ENCODE results near the gene RYR3. TPM values are rescaled to one million over a fixed set of nuclear protein-coding genes. Genes with fewer than 3 reads are reported as not detected.
"Not testable (repeated sequence)": the region's sequence is repeated elsewhere in the genome, so short reads cannot be mapped to it uniquely, and the experiment has no call there.

Gene RYR3
- total RNA-seq, 4 donors from 2014 or later = 0.18 to 3.3 (median 2.3) TPM

- no peaks in the 10 kb centered on the region for H3K36me3 ChIP-seq
- H3K27me3 ChIP-seq = no peaks in the 10 kb centered on the region
- H3K4me3 ChIP-seq = no peak overlapping the region
- H3K4me1 ChIP-seq = no peaks in the 10 kb centered on the region
- no peak for DNase-seq
- TF ChIP-seq CTCF (IDR thresholded peaks at IDR 0.05) (no peak), POLR2A (IDR thresholded peaks at IDR 0.05) (no peak)
- no peaks in the 10 kb centered on the region for H3K9me3 ChIP-seq
- H3K27ac ChIP-seq = no peak overlapping the region
Measured at GRCh38 chr15:33810073-33810595, 499.4 kb downstream of the RYR3 start.

DNA sequence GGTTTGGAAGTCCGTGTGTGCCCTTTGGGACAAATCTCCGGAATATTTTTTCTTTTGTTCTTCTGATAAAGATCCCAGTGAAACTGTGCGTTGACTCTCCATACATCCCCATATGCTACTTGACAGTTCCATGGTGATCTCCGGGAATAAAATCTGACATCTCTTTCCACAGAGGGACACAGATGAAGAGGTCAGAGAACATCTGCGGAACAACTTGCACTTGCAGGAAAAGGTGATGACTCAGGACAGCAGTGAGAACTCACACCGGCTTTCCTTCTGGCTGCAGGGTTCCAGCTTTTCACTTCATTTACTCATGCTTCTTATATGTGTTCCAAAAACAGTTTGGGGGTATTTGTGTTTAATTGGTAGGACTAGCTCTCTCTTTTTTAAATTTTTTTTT, 500.0 kb downstream of the RYR3 start:
- Histone ChIP-seq H3K27ac (no peak overlapping the region), H3K9me3 (no peaks in the 10 kb centered on the region), H3K4me3 (no peak overlapping the region), H3K27me3 (no peaks in the 10 kb centered on the region), H3K4me1 (no peaks in the 10 kb centered on the region), H3K36me3 (no peaks in the 10 kb centered on the region)
- no peak for DNase-seq
- TF ChIP-seq POLR2A (IDR thresholded peaks at IDR 0.05) (no peak), CTCF (IDR thresholded peaks at IDR 0.05) (no peak)

DNA sequence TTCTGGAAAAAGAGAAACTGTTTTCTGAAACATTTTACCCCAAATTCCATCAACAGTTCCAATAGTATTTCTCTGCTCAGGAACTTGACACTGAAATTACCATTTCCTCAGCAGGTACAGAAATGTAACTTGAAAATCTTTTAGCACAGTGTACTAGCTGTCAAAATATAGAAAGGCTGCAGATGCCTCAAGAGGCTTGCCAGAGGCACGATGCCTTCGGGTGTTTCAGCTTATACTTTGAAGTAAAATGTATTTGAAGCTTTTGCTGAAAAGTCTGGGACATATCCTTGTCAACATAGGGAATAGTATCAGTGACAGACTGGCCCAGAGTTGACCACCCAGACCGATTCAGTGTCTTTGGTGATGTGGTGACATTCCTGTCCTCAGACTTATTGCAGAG, 503.1 kb downstream of the RYR3 start:
- H3K4me3 ChIP-seq = no peak overlapping the region
- no peak overlapping the region for H3K27ac ChIP-seq
- H3K4me1 ChIP-seq = no peaks in the 10 kb centered on the region
- H3K9me3 ChIP-seq = no peaks in the 10 kb centered on the region
- H3K27me3 ChIP-seq = no peaks in the 10 kb centered on the region
- no peaks in the 10 kb centered on the region for H3K36me3 ChIP-seq
- no peak for TF ChIP-seq POLR2A (IDR thresholded peaks at IDR 0.05)
- TF ChIP-seq CTCF (IDR thresholded peaks at IDR 0.05) = no peak
- DNase-seq = no peak

GRCh38 chr15:33819499-33819898, 508.7 kb downstream of the RYR3 start:
- not testable (repeated sequence) for H3K4me3 ChIP-seq, H3K27me3 ChIP-seq, H3K4me1 ChIP-seq, H3K27ac ChIP-seq, H3K9me3 ChIP-seq, H3K36me3 ChIP-seq, DNase-seq

DNA sequence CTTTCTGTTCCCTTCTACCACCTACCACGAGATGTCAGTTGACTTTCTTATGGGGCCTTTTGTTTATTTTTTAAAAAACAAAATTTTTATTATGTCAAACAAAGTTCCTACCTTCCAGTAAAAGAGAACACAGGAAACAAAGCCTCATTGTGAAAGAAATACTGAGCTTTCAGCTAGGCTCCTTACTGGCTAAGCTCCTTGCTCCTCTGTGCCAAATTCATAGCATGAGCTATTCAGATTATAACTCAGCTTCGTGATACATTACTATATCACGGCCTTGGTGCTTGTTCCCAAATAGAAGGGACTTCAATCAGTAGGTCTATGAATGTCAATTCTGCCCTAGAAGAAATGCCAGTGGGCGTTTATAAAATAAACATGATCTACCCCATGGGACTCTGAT, 511.7 kb downstream of the RYR3 start:
- Histone ChIP-seq H3K27me3 (no peaks in the 10 kb centered on the region), H3K36me3 (no peaks in the 10 kb centered on the region), H3K4me3 (no peak overlapping the region), H3K27ac (no peak overlapping the region), H3K9me3 (no peaks in the 10 kb centered on the region), H3K4me1 (no peaks in the 10 kb centered on the region)
- no peak for DNase-seq
- TF ChIP-seq CTCF (IDR thresholded peaks at IDR 0.05) (no peak), POLR2A (IDR thresholded peaks at IDR 0.05) (no peak)

DNA sequence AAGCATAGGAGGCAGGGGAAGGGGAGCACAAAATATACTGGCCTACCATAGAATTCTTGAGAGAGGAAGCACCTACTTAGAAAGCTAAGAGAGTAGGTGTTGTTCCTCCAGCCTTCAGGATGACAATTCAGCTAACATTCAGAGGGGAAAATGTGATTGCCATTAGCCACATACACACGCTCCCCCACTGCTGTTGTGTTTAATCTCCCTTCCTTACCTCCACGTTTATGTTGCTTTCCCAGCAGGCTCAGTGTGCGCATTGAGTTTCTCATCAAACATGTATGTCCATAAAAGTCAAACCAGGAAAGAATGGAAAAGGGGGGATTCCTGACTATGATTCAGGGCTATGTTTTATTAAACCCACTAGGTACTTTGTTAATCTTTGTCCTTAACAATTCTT, 512.4 kb downstream of the RYR3 start:
- no peak for TF ChIP-seq POLR2A (IDR thresholded peaks at IDR 0.05)
- no peak for TF ChIP-seq CTCF (IDR thresholded peaks at IDR 0.05)
- DNase-seq = no peak
- no peaks in the 10 kb centered on the region for H3K36me3 ChIP-seq

More for the DNA sequence above, 512.4 kb downstream of the RYR3 start:
- H3K27ac ChIP-seq = no peak overlapping the region
- H3K27me3 ChIP-seq = no peaks in the 10 kb centered on the region
- H3K9me3 ChIP-seq = no peaks in the 10 kb centered on the region
- no peaks in the 10 kb centered on the region for H3K4me1 ChIP-seq
- H3K4me3 ChIP-seq = no peak overlapping the region
